ENCODE results near the gene ARHGAP26. TPM values are rescaled to one million over a fixed set of nuclear protein-coding genes. Genes with fewer than 3 reads are reported as not detected.

The ARHGAP26 gene
- total RNA-seq, 1 donor from 2014 or later, result 7.4 TPM

DNA sequence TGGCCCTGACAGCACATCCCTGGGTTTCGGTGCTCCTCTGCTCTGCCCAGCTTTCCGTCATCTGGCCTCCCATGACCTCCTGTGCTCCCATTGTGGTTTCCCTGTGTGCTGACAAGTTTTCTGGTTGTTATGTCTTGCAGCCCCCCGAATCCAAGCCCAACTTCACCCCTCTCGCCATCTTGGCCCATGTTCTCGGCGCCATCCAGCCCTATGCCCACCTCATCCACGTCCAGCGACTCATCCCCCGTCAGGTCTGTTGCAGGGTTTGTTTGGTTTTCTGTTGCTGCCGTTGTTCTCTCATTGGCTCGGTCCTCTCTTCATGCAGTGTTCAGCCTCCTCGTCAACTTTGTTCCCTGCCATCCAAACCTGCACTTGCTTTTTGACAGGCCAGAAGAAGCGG, 436.9 kb downstream of the ARHGAP26 start:
- ATAC-seq, result no peak
- no peak for DNase-seq (ENCODE audit: low spot score)

DNA sequence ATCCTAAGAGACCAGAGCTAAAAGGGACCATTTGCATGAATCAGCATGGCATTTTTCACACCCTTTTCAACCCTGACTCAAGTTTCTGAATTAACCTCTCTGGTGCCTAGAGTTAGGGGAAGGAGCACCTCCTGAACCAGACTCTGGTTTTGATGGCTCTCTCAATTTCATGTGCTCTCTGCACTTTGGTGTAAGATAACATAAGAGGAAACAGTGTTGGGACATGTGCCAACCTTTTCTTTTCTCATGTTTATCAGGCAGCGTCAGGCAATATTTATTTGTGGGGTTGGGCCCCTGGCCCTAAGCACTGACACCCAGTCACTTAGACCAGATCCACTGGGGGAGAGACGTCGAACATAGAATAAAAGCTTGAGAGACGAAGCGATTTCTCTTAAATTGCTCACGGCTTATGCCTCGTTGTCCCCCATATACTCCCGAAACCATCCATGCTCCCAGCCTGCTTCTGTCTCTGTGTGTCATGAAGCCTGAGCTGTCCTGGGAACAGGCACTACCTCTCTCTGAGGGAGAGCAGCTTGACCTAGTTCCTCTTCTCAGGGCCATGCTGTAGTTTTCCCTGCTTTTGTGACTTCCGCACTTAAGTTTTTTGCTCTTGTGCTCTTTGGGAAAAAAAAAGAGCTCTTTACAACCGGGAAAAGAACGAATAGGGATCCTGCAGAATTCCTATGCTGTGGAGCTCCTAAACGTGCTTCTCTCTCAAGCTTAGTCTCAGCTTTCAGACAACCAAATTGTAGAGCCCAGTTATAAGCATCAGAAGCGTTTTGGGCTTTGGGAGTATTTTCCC, 437.6 kb downstream of the ARHGAP26 start:
- DNase-seq (ENCODE audit: low spot score) (no peak), ATAC-seq (no peak)

DNA sequence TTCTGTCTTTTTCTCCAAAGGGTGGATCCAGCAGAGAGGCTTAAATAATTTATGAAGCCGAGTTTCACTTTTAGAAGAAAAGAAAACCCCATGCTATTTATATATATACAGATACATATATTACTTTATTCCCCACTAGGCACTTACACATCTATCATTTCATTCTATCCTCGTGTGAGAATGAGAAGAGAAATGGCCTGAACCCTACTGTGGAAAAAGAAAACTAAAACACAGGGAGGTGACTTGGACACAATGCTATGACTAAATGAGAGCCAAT, 438.1 kb downstream of the ARHGAP26 start:
- ATAC-seq (no peak), DNase-seq (ENCODE audit: low spot score) (no peak)

DNA sequence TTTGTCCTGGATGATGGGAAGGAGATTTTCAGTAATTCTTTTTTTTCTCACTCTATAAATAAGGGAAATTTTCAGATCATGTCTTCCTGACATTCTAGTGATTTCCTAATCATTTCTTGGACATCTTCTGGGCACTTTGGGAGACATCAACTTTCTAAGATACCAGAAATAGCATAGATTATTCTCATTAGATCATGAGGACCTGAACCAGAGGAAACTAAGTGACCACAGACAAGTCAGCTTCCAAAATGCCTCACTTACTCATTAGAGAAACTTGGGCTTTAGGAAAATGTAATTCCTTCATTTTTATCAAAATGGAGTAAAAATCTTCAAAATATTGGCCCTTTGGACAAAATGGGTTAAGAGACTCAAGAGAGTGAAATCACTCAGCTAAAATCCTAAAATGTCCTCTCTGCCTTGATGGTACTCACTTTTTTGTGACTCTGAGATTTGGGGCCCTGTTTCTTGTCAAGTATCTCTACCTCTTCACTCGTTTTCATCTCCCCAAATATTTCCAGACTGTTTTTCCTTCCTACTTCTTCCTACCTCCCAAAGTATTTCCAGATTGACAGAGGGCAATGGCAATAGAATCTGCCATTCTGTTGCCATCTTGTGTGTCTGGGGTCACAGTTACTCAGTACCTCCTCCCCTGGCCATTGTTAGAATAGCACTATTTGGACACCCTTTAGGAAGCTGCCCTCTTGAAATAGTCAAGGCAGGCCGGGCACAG, 438.8 kb downstream of the ARHGAP26 start:
- DNase-seq (ENCODE audit: low spot score), result no peak
- ATAC-seq, result no peak

DNA sequence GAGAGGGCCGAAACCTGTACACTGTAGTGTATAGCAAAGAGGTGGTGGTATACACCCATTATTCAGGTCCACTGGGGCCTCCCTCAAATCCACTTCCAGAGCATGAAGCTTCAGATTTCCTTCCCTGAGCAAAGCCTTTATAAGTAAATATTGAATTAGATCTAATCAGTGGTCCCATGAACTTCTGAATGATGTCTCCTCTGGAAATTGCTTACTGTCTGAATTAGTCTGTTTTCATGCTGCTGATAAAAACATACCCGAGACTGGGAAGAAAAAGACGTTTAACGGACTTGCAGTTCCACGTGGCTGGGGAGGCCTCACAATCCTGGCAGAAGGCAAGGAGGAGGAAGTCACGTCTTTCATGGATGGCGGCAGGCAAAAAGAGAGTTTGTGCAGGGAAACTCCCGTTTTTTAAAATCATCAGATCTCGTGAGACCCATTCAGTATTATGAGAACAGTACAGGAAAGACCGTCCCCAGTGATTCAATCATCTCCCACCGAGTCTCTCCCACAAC, 439.8 kb downstream of the ARHGAP26 start:
- ATAC-seq, result no peak
- DNase-seq (ENCODE audit: low spot score), result no peak

DNA sequence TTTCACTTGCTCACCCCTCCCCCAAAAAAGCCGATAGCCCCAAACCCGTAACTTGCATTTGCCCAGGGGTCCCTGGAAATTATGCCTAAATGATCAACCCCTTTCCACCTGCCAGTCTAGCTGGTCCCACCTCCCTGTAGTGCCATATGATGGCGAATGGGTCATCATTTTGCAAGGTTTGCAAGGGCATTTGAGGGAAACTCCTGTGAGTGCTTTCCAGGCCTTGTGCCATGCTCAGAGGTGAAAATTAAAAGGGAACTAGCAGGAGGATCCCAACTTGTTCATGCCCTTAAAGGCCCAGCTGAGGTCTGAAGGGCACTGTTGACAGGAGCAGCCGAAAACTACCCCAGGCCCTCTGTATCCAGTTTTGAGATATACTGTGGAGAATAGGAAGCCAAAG, 440.4 kb downstream of the ARHGAP26 start:
- DNase-seq (ENCODE audit: low spot score) (no peak), ATAC-seq (no peak)

DNA sequence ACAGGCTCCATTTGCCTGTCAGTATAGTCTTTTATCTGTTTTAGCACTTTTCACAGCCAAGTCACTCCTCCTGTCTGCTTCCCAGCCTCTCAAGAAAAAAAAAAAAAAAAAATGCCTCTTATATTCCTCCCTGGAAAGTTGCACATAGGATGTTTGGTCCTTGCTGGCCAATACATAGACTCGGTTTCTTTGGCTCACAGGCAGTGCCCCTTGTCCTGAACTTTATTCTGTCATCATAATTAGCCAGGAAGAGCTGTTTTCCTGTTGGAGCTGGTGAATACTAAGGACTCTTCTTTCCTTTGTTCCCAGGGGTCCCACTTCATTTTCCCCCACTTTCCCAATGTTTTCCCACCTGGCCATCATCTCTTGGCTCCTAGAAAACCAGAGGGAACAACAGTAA, 442.1 kb downstream of the ARHGAP26 start:
- no peak for DNase-seq (ENCODE audit: low spot score)
- ATAC-seq, result peak; percentile 13

DNA sequence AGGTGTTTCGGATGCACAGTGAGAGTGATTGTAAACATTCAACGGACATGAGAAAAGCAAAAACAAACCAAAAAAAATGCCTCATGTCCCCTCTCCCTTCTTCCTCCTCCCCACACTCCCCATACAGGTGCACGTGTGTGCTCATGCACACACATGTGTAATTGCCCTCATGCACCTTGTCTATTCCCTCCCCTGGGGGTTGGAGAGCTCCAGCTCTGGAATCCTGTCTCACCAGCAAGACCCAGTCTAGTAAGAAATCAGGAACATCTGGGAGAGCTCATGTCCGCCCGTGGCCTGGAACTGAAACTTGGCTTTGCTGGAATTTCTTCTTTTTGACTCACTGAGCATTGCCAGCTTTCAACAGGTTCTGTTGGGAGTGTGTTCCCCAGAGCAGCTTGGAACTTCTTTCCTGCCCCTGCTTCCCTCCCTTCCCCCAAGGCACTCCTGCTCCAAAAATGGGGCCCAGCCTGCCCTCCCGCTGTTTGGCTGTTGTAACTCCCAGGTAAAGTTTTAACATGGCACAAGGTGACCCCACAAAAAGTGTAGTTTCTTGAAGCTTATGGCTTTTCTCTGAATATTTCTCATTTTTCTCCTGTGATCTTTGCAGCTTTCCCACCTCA, 443.2 kb downstream of the ARHGAP26 start:
- DNase-seq (ENCODE audit: low spot score) (no peak), ATAC-seq (no peak)

DNA sequence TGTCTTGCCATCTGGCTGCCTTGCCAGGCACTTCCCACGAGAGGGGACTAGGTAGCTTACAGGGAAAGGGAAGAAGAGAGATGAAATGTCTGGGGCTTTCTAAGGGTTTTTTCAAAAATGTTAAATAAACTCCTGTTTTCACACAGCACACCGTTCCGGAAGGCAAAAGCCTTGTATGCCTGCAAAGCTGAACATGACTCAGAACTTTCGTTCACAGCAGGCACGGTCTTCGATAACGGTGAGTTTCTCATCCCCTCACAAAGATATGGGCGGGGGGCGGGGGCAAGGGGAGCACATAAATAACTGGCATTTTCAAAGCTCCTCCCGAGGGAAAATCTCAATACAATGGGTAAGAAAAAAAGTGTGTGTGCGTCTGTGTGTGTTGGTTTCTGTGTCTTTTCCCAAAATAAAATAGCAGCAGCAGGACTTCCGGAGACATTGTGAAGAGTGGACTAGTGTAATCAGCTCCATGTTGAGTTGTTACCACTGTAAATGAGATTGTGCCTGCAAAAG, 443.7 kb downstream of the ARHGAP26 start:
- DNase-seq (ENCODE audit: low spot score), result no peak
- ATAC-seq, result no peak

DNA sequence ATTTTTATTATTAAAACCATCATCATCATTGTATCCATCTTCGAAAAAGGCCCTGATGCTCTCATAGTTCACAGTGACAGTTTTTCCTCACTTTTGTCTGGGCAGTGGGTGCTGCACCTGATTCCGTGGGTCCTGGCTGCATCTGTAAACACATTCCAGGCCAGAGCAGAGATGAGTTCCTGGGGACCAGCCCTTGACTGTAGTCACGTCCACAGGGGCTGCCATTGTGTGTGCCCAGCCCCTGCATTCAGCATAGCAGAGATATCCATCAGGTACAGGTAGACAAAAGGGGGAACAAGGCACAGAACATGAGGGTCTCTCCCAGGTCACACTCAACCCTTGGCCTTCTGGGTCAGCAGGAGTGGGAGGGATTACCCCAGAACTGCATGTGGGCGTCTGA, 444.3 kb downstream of the ARHGAP26 start:
- ATAC-seq (no peak), DNase-seq (ENCODE audit: low spot score) (no peak)

DNA sequence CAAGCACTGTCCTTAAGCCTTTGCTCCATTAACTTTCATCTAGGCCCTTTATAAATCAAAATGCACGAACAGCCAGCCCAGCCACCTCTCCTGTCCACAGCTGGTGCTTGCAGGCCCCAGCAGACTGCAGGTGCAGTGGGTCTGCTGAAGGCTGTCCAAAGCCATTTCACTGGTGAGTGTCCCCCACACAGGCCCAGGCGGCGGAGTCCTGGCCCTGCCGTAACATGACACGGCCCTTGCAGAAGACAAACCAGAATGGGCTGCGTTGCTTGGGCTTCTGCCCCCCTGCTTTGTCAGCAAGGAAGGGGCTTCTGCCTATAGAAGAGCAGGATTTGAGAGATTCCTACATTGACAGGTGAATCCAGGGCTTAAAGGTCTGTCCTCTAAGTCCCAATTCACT, 444.7 kb downstream of the ARHGAP26 start:
- no peak for DNase-seq (ENCODE audit: low spot score)
- ATAC-seq, result no peak

DNA sequence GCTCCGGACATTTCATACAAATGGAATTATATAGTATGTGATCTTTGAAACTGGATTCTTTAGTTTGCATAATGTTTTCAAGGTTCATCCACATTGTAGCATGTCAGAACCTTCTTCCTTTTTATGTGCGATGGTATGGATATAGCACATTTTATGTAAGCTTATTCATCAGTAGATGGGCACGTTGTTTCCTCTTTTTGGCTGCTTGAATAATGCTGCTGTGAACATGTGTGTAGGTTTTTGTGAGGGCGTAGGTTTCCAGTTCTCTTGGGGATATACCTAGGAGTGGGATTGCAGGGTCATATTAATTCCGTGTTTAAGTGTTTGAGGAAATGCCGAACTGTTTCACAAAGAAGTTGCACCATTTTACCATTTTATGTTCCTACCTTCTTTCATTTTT, 445.5 kb downstream of the ARHGAP26 start:
- ATAC-seq, result no peak
- DNase-seq (ENCODE audit: low spot score), result no peak

DNA sequence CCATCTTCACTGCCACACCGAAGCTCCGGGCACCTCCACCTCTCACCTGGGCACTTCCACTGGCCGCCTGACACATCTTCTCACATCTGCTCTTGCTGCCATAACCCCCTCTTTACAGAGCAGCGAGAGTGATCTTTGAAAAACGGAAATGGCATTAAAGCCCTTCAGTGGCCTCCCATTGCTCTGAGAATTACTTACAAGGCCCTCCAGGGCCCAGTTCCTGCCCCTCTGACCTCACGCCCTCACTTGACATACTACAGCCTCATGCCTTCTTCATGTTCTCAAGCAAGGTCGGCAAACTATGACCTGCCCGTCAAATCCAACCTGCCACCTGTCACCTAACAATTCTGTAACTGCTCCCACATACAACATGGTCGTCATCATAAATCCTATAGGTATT, 446.0 kb downstream of the ARHGAP26 start:
- DNase-seq (ENCODE audit: low spot score) (no peak), ATAC-seq (no peak)

DNA sequence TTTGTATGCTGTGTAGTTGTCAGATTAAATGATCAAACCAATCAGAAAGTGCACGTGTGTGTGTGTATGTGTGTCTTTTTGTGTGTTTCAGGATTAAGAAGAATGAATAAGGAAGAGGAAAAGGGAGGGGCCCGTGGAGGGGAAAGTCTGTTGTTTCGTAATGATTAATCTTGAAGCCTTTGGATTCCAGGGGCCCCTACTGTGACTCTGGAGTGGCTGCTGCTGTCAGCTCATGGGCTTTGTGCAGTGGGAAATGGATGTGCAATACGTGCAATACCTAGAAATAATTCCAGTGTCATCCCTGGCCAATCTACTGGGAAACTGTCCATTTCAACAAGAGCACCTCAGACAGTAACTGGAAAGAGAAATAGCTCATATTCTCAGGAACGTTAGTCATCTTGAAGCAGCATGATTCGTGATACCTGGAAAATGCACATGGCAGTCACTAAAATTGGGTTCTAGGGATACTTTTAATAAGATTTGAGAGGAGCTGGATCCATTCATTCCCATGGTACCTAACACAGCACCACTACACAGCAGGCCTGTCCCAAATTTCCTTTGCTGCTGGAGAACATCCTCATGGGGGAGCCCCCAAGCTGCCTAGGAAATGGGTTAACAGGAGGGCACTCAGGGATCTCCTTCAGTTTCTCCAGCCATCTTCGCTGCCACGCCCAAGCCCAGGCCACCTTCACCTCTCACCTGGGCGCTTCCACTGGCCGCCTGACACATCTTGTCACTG, 447.1 kb downstream of the ARHGAP26 start:
- DNase-seq (ENCODE audit: low spot score) (no peak), ATAC-seq (peak; percentile 23)

DNA sequence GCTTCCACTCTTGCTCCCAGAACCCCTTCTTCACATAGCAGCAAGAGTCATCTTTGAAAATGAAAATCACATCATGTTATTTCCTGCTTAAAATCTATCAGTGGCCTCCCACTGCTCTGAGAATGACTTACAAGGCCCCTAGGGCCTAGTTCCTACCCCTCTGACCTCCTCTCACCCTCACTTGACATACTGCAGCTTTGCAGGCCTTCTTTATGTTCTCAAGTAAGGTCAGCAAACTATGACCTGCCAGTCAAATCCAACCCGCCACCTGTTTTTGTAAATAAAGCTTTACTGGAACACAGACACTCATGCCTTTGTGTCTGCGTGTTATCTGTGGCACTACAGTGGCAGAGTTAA, 447.6 kb downstream of the ARHGAP26 start:
- ATAC-seq, result no peak
- DNase-seq (ENCODE audit: low spot score), result no peak

DNA sequence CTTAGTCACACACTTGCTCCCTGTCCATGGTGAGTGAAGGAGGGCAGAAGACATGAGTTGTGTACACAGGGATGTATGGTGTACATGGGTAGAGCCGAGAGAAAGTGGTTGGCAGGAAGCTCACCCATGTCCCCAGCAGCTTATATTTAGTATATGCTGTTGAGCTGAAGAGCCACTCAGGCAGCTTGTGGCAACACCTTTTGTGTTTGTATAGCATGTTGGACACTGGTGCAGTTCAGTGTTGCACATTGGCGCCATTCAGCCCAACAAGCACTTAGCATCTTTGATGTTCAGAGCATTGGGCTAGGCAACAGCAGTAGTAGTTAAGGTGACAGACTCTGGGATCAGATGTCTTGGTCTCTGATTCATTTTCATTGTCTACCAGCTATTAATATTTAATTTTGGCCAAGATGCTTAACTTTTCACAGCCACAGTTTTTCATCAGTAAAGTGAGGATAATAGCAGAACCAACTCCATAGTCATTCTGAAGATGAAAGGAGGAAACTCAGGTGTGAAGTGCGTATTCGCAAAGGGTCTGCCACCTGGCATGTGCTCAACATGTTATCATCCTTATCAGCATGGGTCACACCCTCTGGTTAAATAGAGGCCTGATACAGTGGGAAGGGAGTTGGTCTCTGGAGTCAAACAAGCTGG, 448.5 kb downstream of the ARHGAP26 start:
- no peak for DNase-seq (ENCODE audit: low spot score)

DNA sequence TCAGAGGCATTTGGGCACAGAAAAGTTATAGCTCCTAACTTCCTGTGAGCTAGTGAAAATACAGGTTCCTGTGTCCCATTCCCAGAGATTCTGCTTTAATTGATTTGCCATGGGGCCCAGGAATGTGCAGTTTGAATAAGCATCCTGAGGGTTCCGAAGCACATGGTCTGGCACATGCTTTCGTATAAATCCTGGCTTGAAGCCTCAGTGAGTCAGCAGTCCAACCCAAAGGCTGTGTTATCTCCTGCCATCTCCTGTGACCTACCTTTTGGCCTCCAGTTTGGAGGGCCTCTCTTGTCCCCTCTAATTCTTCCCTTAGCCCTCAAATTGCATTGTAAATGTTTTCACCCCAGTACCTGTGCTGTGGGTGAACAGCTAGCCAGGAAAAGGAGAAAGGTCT, 449.5 kb downstream of the ARHGAP26 start:
- ATAC-seq (peak; percentile 46), DNase-seq (ENCODE audit: low spot score) (no peak)

More for the DNA sequence above, 448.5 kb downstream of the ARHGAP26 start:
- no peak for ATAC-seq

DNA sequence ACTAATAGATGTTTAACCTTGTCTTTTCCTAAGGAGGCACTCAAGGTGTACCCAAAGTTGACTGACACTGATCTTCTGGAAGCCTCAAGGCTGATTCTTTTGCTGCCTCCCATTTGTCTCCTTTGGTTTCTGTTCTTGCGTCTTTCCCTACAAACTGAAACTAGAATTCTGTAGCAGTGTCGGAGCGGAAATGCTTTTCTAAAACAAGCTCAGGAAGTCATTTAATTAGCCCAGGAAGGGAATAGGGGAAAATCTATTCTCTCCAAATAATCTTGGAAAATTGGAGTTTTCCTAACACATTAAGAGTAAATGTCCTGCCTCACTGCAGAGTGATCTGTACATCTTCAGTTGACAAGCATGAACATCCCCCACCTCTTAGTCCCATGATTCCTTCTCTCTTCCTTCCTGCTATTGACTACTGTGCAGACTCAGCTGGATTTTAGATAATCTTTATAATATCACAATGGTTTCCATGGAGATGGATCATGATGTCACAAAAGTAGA, 450.6 kb downstream of the ARHGAP26 start:
- peak; percentile 50 for ATAC-seq
- DNase-seq (ENCODE audit: low spot score), result no peak

DNA sequence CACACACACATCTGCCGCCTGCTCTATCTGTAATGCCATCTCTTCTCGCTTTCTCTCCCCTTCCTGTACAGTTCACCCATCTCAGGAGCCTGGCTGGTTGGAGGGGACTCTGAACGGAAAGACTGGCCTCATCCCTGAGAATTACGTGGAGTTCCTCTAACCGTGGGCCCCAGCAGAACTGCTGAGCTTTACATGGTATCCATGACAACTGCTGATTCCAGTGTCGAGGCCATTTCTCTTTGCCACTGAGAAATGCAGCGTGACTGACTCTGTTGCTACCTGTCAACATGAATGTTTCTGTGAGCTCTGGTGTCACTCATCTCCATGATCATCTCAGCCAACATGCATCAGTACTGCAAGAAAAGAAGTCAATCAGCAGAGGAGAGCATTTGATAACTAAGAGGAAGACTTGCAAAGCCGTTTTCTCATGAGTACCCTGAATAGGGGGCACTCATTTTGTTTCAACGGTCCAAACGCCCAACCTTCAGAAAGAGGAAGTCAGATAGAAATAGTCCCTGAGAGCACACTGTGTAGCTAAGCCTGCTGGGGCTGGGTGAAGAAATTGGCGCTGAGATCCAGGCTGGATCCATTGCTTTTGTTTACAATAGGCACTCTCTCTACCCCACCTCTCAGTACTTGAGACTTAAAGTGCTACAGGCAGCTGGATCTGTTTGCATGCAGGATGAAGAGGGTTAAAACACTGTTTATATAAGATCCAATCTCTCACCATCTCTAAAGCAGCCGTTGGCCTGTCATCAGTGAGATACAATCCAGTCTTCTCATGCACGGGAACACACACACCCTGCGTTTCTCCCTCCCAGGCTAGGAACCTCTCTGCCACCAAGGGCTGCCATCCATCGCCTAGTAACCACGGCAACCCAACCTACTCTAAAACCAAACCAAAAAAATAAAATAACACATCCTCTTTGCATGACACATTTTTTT, 452.4 kb downstream of the ARHGAP26 start:
- no peak for ATAC-seq
- no peak for DNase-seq (ENCODE audit: low spot score)
